Choroid plexus epithelial cell (primary cell): Measurements from ENCODE around the gene PAK1.

Experiments used
- DNase-seq: peaks from one replicate; pipeline ENCODE4 v3.0.0-alpha.2; 2010; ENCODE audit warnings: low read depth
- H3K4me3 ChIP-seq: 2 replicates; pipeline ENCODE4 v1.5.1; 2011; ENCODE audit warnings: low read depth, mild to moderate bottlenecking, control low read depth, low read length, moderate library complexity
- CTCF ChIP-seq: conservative IDR thresholded peaks from 2 replicates; pipeline ENCODE4 v1.5.1; 2011; ENCODE audit warnings: low read depth, mild to moderate bottlenecking, control low read depth, inconsistent platforms, low read length, moderate library complexity

PAK1 gene

GRCh38 chr11:77515063-77515462 lies 41.2 kb upstream of the PAK1 start:
- no peak overlapping the region for H3K4me3 ChIP-seq
- no peak for DNase-seq
- no peak for TF ChIP-seq CTCF

- no peak overlapping the region for H3K4me3 ChIP-seq
- no peak for DNase-seq
- TF ChIP-seq CTCF = no peak
Observed at GRCh38 chr11:77512092-77512491, 38.2 kb upstream of the PAK1 start.

GRCh38 chr11:77510851-77511250 lies 37.0 kb upstream of the PAK1 start:
- no peak for TF ChIP-seq CTCF
- no peak overlapping the region for H3K4me3 ChIP-seq
- DNase-seq = no peak

GRCh38 chr11:77510095-77510494 lies 36.2 kb upstream of the PAK1 start:
- H3K4me3 ChIP-seq = no peak overlapping the region
- DNase-seq = no peak
- TF ChIP-seq CTCF = no peak

GRCh38 chr11:77508019-77508418 lies 34.1 kb upstream of the PAK1 start:
- TF ChIP-seq CTCF = peak; percentile 13
- DNase-seq = no peak
- no peak overlapping the region for H3K4me3 ChIP-seq

GRCh38 chr11:77506857-77507256 lies 33.0 kb upstream of the PAK1 start:
- H3K4me3 ChIP-seq = no peak overlapping the region
- peak; percentile 43 for DNase-seq

More at GRCh38 chr11:77506857-77507256, 33.0 kb upstream of the PAK1 start:
- TF ChIP-seq CTCF = no peak
